GM12873 (cell line): ENCODE measurements around the gene FBP2.

Experiments
- TF ChIP-seq, protein P1 (sequence below): IDR thresholded peaks from 2 replicates; pipeline ENCODE4 v1.5.1; 2012; ENCODE audit warnings: low read depth, mild to moderate bottlenecking, moderate library complexity, low read length, control low read depth; ENCODE audit not compliant: insufficient read depth; ENCODE audit errors: missing control alignments

FBP2 gene

GRCh38 chr9:94593459-94594345 is at the start of gene FBP2:
Gene FBP2 (minus strand): TSS chr9:94593824. CDS start chr9:94593726, 98 bp downstream.
- TF ChIP-seq, protein P1, sequence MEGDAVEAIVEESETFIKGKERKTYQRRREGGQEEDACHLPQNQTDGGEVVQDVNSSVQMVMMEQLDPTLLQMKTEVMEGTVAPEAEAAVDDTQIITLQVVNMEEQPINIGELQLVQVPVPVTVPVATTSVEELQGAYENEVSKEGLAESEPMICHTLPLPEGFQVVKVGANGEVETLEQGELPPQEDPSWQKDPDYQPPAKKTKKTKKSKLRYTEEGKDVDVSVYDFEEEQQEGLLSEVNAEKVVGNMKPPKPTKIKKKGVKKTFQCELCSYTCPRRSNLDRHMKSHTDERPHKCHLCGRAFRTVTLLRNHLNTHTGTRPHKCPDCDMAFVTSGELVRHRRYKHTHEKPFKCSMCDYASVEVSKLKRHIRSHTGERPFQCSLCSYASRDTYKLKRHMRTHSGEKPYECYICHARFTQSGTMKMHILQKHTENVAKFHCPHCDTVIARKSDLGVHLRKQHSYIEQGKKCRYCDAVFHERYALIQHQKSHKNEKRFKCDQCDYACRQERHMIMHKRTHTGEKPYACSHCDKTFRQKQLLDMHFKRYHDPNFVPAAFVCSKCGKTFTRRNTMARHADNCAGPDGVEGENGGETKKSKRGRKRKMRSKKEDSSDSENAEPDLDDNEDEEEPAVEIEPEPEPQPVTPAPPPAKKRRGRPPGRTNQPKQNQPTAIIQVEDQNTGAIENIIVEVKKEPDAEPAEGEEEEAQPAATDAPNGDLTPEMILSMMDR = no peak

GRCh38 chr9:94643176-94643575 is 49.6 kb upstream of the FBP2 start:
- TF ChIP-seq, protein P1 = no peak

GRCh38 chr9:94642501-94642900 is 48.9 kb upstream of the FBP2 start:
- TF ChIP-seq, protein P1 = no peak

GRCh38 chr9:94639999-94640376 is 46.4 kb upstream of the FBP2 start:
- TF ChIP-seq, protein P1 = no peak

- TF ChIP-seq, protein P1 = no peak
Measured at GRCh38 chr9:94639061-94639998, 45.7 kb upstream of the FBP2 start, which contains the start of gene FBP1. Gene FBP1 (minus strand): TSS chr9:94639518. CDS start chr9:94639310, 208 bp downstream.

DNA sequence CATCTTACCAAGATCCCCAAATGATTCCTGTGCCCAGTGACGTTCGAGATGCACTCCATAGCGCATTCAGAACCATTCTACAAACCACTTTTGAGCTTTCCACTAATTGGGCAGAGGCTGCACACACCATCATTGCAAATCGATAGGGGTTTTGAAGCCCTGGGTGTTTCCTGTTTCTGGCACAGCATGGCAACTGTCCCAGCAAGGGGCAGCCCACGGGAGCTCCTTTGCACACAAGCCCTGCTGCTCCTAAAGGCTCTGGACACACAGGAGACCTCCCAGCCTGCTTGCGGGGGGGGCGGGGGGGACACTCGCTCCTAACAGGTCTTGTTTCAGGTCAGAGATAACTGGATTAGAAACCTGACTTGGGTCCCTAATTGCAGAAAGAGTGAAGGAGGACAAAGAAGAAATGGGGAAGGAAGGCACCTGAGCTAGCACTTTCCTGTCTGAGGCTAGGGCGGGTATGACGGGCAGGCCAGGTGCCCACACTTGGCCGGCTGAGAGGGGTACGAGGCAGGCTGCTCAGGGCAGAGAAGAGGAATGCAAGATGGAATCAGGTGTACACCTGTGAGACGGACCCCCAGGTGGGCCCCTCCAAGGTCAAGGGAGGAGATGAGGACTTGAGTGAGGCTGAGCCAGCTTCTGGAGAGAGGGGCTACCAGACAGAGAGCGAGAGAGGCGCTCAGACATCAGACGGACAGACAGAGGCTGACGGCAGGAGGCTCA is 44.9 kb upstream of the FBP2 start:
- TF ChIP-seq, protein P1 = no peak
